ENCODE results near the gene DST. TPM values are rescaled to one million over a fixed set of nuclear protein-coding genes. Genes with fewer than 3 reads are reported as not detected.

Gene DST
- total RNA-seq, 1 experiment from 2014 or later, result 370 TPM

GRCh38 chr6:56505512-56506260 lies 137.0 kb downstream of the DST start:
- DNase-seq (ENCODE audit: unreplicated experiment), result no peak
- BruUV-seq (replicated peaks), result no TSS peak
- H3K9me3 Mint-ChIP-seq (ENCODE audit: unreplicated experiment), result no peaks in the 10 kb centered on the region
- intact Hi-C loops (cut with micrococcal nuclease), result no loop called here
- no peak overlapping the region for H3K4me3 Mint-ChIP-seq (ENCODE audit: unreplicated experiment)
- no peak for TF ChIP-seq CTCF (IDR thresholded peaks at IDR 0.05; ENCODE audit: unreplicated experiment)
- ChIA-PET POLR2A (interaction anchor here (1.1 kb wide), 1 partner anchor 49 kb away, joined by 4 read pairs; no protein-coding TSS in a partner anchor), CTCF (interaction anchor here (0.6 kb wide), 1 partner anchor 213 kb away, joined by 3 read pairs; no protein-coding TSS in a partner anchor)
- no peaks in the 10 kb centered on the region for H3K4me1 Mint-ChIP-seq (ENCODE audit: insufficient read depth, unreplicated experiment)
- no peaks in the 10 kb centered on the region for H3K27me3 Mint-ChIP-seq (ENCODE audit: insufficient read depth, unreplicated experiment)
- peak overlapping the region; percentile 74 for H3K27ac Mint-ChIP-seq (ENCODE audit: low read depth, unreplicated experiment)
- H3K36me3 Mint-ChIP-seq (ENCODE audit: insufficient read depth, unreplicated experiment), result peaks cover 94% of the 10 kb centered on the region

GRCh38 chr6:56501993-56502392 lies 140.7 kb downstream of the DST start:
- Mint-ChIP-seq H3K27ac (ENCODE audit: low read depth, unreplicated experiment) (no peak overlapping the region), H3K27me3 (ENCODE audit: insufficient read depth, unreplicated experiment) (no peaks in the 10 kb centered on the region), H3K9me3 (ENCODE audit: unreplicated experiment) (no peaks in the 10 kb centered on the region), H3K4me3 (ENCODE audit: unreplicated experiment) (no peak overlapping the region), H3K4me1 (ENCODE audit: insufficient read depth, unreplicated experiment) (no peaks in the 10 kb centered on the region), H3K36me3 (ENCODE audit: insufficient read depth, unreplicated experiment) (peaks cover 92% of the 10 kb centered on the region)
- ChIA-PET CTCF (interaction anchor here (1.2 kb wide), 1 partner anchor 132 kb away, joined by 4 read pairs; no protein-coding TSS in a partner anchor), POLR2A (interaction anchor here (0.7 kb wide), 1 partner anchor 53 kb away, joined by 4 read pairs; no protein-coding TSS in a partner anchor)
- no TSS peak for BruUV-seq (replicated peaks)
- no peak for DNase-seq (ENCODE audit: unreplicated experiment)
- TF ChIP-seq CTCF (IDR thresholded peaks at IDR 0.05; ENCODE audit: unreplicated experiment), result no peak
- intact Hi-C loops (cut with micrococcal nuclease), result no loop called here

- intact Hi-C loops (cut with micrococcal nuclease), result no loop called here
- Mint-ChIP-seq H3K27ac (ENCODE audit: low read depth, unreplicated experiment) (no peak overlapping the region), H3K9me3 (ENCODE audit: unreplicated experiment) (no peaks in the 10 kb centered on the region), H3K4me3 (ENCODE audit: unreplicated experiment) (no peak overlapping the region), H3K4me1 (ENCODE audit: insufficient read depth, unreplicated experiment) (no peaks in the 10 kb centered on the region), H3K36me3 (ENCODE audit: insufficient read depth, unreplicated experiment) (peaks cover 88% of the 10 kb centered on the region), H3K27me3 (ENCODE audit: insufficient read depth, unreplicated experiment) (no peaks in the 10 kb centered on the region)
- no peak for DNase-seq (ENCODE audit: unreplicated experiment)
- no peak for TF ChIP-seq CTCF (IDR thresholded peaks at IDR 0.05; ENCODE audit: unreplicated experiment)
- POLR2A ChIA-PET, result interaction anchor here (0.7 kb wide), 1 partner anchor 63 kb away, joined by 3 read pairs; no protein-coding TSS in a partner anchor
- no TSS peak for BruUV-seq (replicated peaks)
- CTCF ChIA-PET, result no interaction called here
Observed at GRCh38 chr6:56499095-56499494, 143.6 kb downstream of the DST start.

DNA sequence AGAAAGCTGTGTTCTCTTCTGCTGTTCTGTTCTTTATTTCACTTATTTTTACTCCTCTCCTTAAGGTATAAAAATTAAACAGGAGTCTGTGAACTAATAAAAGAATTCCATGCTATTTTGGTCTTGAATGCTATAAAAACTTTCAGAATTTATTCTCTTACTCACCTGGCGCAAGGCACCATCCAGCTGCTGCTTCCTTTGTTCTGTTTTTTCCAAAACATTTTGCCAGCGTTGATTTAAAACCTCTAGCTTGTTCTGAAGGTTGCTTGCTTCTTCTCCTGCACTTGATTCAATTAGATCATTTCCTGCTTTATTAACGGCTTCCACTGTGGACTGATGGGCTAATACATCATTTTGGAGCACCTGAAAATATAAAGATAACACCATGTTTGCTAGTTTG lies 145.0 kb downstream of the DST start:
- intact Hi-C loops (cut with micrococcal nuclease), result no loop called here
- Mint-ChIP-seq H3K27me3 (ENCODE audit: insufficient read depth, unreplicated experiment) (no peaks in the 10 kb centered on the region), H3K4me3 (ENCODE audit: unreplicated experiment) (no peak overlapping the region), H3K36me3 (ENCODE audit: insufficient read depth, unreplicated experiment) (peaks cover 85% of the 10 kb centered on the region), H3K9me3 (ENCODE audit: unreplicated experiment) (no peaks in the 10 kb centered on the region), H3K4me1 (ENCODE audit: insufficient read depth, unreplicated experiment) (no peaks in the 10 kb centered on the region), H3K27ac (ENCODE audit: low read depth, unreplicated experiment) (no peak overlapping the region)
- no peak for TF ChIP-seq CTCF (IDR thresholded peaks at IDR 0.05; ENCODE audit: unreplicated experiment)
- CTCF ChIA-PET, result interaction anchor here (0.6 to 1.3 kb wide), 2 partner anchors 57 to 128 kb away, joined by 3 read pairs; no protein-coding TSS in a partner anchor
- POLR2A ChIA-PET, result no interaction called here
- BruUV-seq (replicated peaks), result no TSS peak
- DNase-seq (ENCODE audit: unreplicated experiment), result no peak

Measured in MCF 10A (cell line).